Measurements from ENCODE around the gene PRRC2A.
A peak's percentile ranks its signal among the peaks of the same experiment; 100 is the strongest.

PRRC2A gene

GRCh38 chr6:31666337-31666965, 45.9 kb downstream of the PRRC2A start (continued):
- TF ChIP-seq, protein P1, sequence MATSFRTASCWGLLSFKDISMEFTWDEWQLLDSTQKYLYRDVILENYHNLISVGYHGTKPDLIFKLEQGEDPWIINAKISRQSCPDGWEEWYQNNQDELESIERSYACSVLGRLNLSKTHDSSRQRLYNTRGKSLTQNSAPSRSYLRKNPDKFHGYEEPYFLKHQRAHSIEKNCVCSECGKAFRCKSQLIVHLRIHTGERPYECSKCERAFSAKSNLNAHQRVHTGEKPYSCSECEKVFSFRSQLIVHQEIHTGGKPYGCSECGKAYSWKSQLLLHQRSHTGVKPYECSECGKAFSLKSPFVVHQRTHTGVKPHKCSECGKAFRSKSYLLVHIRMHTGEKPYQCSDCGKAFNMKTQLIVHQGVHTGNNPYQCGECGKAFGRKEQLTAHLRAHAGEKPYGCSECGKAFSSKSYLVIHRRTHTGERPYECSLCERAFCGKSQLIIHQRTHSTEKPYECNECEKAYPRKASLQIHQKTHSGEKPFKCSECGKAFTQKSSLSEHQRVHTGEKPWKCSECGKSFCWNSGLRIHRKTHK (tag by site-specific recombination; IDR thresholded peaks at IDR 0.05): no peak
- no peak for TF ChIP-seq KLF1 (tag by site-specific recombination; IDR thresholded peaks at IDR 0.05)
- 0 out of 2 replicates have a peak, but pooled peaks have one; percentile 10 for TF ChIP-seq GLIS2 (tag by site-specific recombination; IDR thresholded peaks at IDR 0.05)

- H3K27ac ChIP-seq (ENCODE audit: extremely low read depth, low read depth, low read length): no peak within 1 kb of the TSS
- no peak for TF ChIP-seq SP2 (tag by site-specific recombination; IDR thresholded peaks at IDR 0.05)
- TF ChIP-seq ZNF341 (tag by site-specific recombination; IDR thresholded peaks at IDR 0.05; ENCODE audit: low read depth): no peak
- TF ChIP-seq ZNF16 (tag by site-specific recombination; IDR thresholded peaks at IDR 0.05; ENCODE audit: low read depth): no peak
- TF ChIP-seq FEZF1 (tag by site-specific recombination; IDR thresholded peaks at IDR 0.05): no peak
- no peak for TF ChIP-seq HOXC10 (CRISPR knock-in tag; IDR thresholded peaks at IDR 0.05)
- no peak for TF ChIP-seq ZXDB (tag by site-specific recombination; IDR thresholded peaks at IDR 0.05)
- no peak for TF ChIP-seq ZNF426 (tag by site-specific recombination; IDR thresholded peaks at IDR 0.05)
- TF ChIP-seq, protein P2, sequence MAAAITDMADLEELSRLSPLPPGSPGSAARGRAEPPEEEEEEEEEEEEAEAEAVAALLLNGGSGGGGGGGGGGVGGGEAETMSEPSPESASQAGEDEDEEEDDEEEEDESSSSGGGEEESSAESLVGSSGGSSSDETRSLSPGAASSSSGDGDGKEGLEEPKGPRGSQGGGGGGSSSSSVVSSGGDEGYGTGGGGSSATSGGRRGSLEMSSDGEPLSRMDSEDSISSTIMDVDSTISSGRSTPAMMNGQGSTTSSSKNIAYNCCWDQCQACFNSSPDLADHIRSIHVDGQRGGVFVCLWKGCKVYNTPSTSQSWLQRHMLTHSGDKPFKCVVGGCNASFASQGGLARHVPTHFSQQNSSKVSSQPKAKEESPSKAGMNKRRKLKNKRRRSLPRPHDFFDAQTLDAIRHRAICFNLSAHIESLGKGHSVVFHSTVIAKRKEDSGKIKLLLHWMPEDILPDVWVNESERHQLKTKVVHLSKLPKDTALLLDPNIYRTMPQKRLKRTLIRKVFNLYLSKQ (tag by site-specific recombination; IDR thresholded peaks at IDR 0.05; ENCODE audit: borderline replicate concordance): no peak
- no peak for TF ChIP-seq YY1 (tag by site-specific recombination; IDR thresholded peaks at IDR 0.05)
- no peak for TF ChIP-seq ZNF24 (tag by site-specific recombination; IDR thresholded peaks at IDR 0.05)
- no peak for TF ChIP-seq ZNF544 (tag by site-specific recombination; IDR thresholded peaks at IDR 0.05)
- TF ChIP-seq, protein P3, sequence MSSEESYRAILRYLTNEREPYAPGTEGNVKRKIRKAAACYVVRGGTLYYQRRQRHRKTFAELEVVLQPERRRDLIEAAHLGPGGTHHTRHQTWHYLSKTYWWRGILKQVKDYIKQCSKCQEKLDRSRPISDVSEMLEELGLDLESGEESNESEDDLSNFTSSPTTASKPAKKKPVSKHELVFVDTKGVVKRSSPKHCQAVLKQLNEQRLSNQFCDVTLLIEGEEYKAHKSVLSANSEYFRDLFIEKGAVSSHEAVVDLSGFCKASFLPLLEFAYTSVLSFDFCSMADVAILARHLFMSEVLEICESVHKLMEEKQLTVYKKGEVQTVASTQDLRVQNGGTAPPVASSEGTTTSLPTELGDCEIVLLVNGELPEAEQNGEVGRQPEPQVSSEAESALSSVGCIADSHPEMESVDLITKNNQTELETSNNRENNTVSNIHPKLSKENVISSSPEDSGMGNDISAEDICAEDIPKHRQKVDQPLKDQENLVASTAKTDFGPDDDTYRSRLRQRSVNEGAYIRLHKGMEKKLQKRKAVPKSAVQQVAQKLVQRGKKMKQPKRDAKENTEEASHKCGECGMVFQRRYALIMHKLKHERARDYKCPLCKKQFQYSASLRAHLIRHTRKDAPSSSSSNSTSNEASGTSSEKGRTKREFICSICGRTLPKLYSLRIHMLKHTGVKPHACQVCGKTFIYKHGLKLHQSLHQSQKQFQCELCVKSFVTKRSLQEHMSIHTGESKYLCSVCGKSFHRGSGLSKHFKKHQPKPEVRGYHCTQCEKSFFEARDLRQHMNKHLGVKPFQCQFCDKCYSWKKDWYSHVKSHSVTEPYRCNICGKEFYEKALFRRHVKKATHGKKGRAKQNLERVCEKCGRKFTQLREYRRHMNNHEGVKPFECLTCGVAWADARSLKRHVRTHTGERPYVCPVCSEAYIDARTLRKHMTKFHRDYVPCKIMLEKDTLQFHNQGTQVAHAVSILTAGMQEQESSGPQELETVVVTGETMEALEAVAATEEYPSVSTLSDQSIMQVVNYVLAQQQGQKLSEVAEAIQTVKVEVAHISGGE (tag by site-specific recombination; conservative IDR thresholded peaks at IDR 0.05; ENCODE audit: low read depth): no peak
- TF ChIP-seq ZNF248 (tag by site-specific recombination; IDR thresholded peaks at IDR 0.05): no peak
- TF ChIP-seq PRDM2 (tag by site-specific recombination; IDR thresholded peaks at IDR 0.05; ENCODE audit: borderline replicate concordance): no peak
- TF ChIP-seq ZNF701 (tag by site-specific recombination; IDR thresholded peaks at IDR 0.05): no peak
- no peak for TF ChIP-seq YY2 (tag by site-specific recombination; IDR thresholded peaks at IDR 0.05)
- no peak for TF ChIP-seq ZNF777 (tag by site-specific recombination; IDR thresholded peaks at IDR 0.05; ENCODE audit: borderline replicate concordance)
- no peaks in the 10 kb centered on the region for H3K9me3 ChIP-seq (ENCODE audit: control insufficient read depth, insufficient read depth, low read depth, low read length)
- H3K4me1 ChIP-seq (ENCODE audit: control insufficient read depth, insufficient read depth, low read length): no peaks in the 10 kb centered on the region
- peaks cover 48 to 71% of the 10 kb centered on the region in 2 experiments for H3K36me3 ChIP-seq (ENCODE audit: control insufficient read depth in 2 of 2, insufficient read depth in 1 of 2, low read length in 2 of 2)
- ChIA-PET POLR2A (interaction anchor here (0.9 to 1.1 kb wide), 2 partner anchors 9 to 445 kb away, joined by 3 to 9 read pairs; partner anchors contain the start of gene C6orf47), CTCF (interaction anchor here (1.1 kb wide), 1 partner anchor 21 kb away, joined by 3 read pairs; no protein-coding TSS in a partner anchor)
- no peak within 1 kb of the TSS for H3K4me3 ChIP-seq (ENCODE audit: low read depth, low read length)
Observed at GRCh38 chr6:31669676-31670075, 49.2 kb downstream of the PRRC2A start, which contains the start of gene LY6G5B. LY6G5B (plus strand) TSS chr6:31669976; CDS start chr6:31670951, 975 bp downstream.
